T-helper 1 cell treated with Interleukin-12 subunit alpha and Interleukin-12 subunit beta and Interleukin-4 antibody, amounts not matched to agents 30 μg/mL and 1 μg/mL, for 36 hours (primary cell): Measurements from ENCODE around the gene FAM236C.
"Not testable (repeated sequence)": the region's sequence is repeated elsewhere in the genome, so short reads cannot be mapped to it uniquely, and the experiment has no call there.

Experiments
- H3K27ac Mint-ChIP-seq: one replicate; pipeline ENCODE4 v1.8.0; 2021; ENCODE audit warnings: mild to moderate bottlenecking, mixed read lengths
- H3K27me3 Mint-ChIP-seq: one replicate; pipeline ENCODE4 v1.8.0; 2021; ENCODE audit warnings: low read depth, mixed read lengths
- H3K36me3 Mint-ChIP-seq: one replicate; pipeline ENCODE4 v1.8.0; 2021; ENCODE audit warnings: low read depth, mixed read lengths
- H3K4me1 Mint-ChIP-seq: one replicate; pipeline ENCODE4 v1.8.0; 2021; ENCODE audit warnings: low read depth, mixed read lengths
- H3K4me3 Mint-ChIP-seq: one replicate; pipeline ENCODE4 v1.8.0; 2021; ENCODE audit warnings: mild to moderate bottlenecking, moderate library complexity, mixed read lengths
- H3K9me3 Mint-ChIP-seq: one replicate; pipeline ENCODE4 v1.8.0; 2021; ENCODE audit warnings: mixed read lengths

FAM236C gene

DNA sequence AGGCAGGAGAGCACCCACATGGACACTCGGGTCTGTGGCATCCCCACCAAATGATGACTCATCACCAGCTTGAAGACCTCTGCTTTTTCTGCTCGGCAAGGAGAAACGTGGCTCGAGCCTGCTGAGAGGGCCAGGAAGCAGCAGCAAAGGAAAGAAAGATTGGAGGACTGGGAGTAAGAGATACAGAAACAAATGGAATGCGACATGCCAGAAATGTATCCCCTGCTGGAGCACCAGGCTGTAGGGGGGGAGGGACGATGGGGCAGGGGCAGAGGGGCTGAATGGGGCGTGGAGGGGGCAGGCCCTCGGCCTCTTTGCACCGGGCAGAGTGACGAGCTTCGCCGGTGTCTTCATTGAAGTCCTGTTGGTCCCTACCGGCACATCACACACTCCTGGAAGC lies at the start of gene FAM236C:
Gene FAM236C, plus strand, starts transcription at position 301 of the 400 bp plus-strand sequence. CDS start 100 bp downstream, outside the sequence.
- H3K9me3 Mint-ChIP-seq, H3K36me3 Mint-ChIP-seq, H3K4me1 Mint-ChIP-seq, H3K4me3 Mint-ChIP-seq, H3K27ac Mint-ChIP-seq, H3K27me3 Mint-ChIP-seq: not testable (repeated sequence)

DNA sequence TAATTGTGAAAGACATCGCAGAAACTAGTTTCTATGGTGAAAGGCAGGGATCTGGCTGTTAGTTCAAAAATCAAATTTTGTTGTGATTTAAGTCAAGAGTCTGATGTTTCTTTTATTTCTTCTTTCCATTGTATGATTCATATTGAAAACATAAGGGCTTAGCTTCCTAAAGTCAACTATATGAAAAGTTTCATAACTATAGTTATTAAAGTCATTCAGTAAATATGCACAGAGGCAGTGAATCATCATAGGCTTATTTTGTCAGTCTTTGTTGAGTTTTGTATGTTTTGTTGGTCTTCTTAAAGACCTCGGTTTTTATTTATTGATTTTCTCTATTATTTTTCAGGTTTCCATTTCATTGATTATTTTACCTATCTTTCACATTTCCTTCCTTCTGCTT lies 29.5 kb upstream of the FAM236C start:
- H3K4me1 Mint-ChIP-seq, H3K36me3 Mint-ChIP-seq, H3K9me3 Mint-ChIP-seq, H3K4me3 Mint-ChIP-seq, H3K27ac Mint-ChIP-seq, H3K27me3 Mint-ChIP-seq: not testable (repeated sequence)

GRCh38 chrX:72889740-72890139 lies 22.7 kb upstream of the FAM236C start:
- not testable (repeated sequence) for H3K9me3 Mint-ChIP-seq, H3K36me3 Mint-ChIP-seq, H3K27ac Mint-ChIP-seq, H3K27me3 Mint-ChIP-seq, H3K4me1 Mint-ChIP-seq, H3K4me3 Mint-ChIP-seq

DNA sequence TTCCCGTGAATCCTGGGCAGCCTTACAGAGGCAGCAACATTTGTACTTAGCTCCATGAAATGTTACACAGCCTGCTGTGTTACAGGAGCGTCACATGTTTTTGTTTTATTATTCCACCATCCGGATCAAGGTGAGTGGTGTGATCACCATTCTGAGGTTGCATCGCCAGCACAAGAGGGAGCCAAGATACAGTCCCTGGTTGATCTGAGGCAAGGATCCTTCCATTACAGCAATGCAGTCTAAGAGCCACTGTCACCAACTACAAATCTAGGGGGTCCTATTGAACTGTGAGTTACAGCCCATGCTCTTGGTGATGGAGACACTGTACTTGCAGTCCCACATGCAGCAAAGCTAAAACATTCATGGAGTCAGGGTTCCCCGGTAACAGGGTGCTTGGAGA lies 3.7 kb downstream of the FAM236C start:
- H3K27ac Mint-ChIP-seq, H3K9me3 Mint-ChIP-seq, H3K27me3 Mint-ChIP-seq, H3K4me1 Mint-ChIP-seq, H3K36me3 Mint-ChIP-seq, H3K4me3 Mint-ChIP-seq: not testable (repeated sequence)

GRCh38 chrX:72932283-72932682 lies 19.9 kb downstream of the FAM236C start:
- H3K27me3 Mint-ChIP-seq, H3K4me3 Mint-ChIP-seq, H3K9me3 Mint-ChIP-seq, H3K36me3 Mint-ChIP-seq, H3K4me1 Mint-ChIP-seq, H3K27ac Mint-ChIP-seq: not testable (repeated sequence)

DNA sequence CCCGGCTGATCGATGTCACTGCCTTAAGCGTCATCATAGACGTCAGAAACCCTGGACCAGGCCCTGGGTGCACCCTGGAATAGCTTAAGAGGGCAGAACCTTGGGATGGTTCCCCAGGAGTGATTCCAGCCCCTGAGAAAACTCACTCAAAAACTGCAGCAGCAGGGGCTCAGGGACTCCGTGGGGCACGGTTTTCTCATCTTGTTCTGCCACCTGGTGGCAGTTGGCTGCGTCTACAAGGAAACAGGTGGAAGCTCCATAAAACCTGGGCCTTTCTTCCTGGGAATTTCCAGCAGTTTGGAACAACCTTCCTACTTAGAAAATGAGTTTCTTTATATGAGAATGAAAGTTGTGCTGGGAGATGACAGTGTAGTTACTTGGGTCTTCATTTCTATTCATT lies 24.0 kb downstream of the FAM236C start:
- not testable (repeated sequence) for H3K27me3 Mint-ChIP-seq, H3K4me3 Mint-ChIP-seq, H3K27ac Mint-ChIP-seq, H3K4me1 Mint-ChIP-seq, H3K36me3 Mint-ChIP-seq, H3K9me3 Mint-ChIP-seq

GRCh38 chrX:72936882-72937455 lies 24.6 kb downstream of the FAM236C start:
- H3K4me3 Mint-ChIP-seq, H3K36me3 Mint-ChIP-seq, H3K27me3 Mint-ChIP-seq, H3K9me3 Mint-ChIP-seq, H3K27ac Mint-ChIP-seq, H3K4me1 Mint-ChIP-seq: not testable (repeated sequence)

DNA sequence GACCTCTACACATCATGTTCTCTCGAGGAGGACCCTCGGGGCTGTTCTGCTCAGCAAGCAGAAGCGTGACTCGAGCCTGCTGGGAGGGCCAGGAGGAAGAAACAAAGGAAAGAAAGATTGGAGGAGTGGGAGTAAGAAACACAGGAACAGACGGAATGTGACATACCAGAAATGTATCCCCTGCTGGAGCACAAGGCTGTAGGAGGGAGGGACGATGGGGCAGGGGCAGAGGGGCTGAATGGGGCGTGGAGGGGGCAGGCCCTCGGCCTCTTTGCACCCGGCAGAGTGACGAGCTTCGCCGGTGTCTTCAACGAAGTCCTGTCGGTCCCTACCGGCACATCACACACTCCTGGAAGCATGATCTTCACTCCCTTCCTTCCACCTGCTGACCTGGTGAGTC lies 25.5 kb downstream of the FAM236C start, which contains the start of gene FAM236A:
Gene FAM236A, plus strand, starts transcription at position 301 of the 400 bp plus-strand sequence. Its CDS starts 57 bp downstream, at position 358.
- H3K4me1 Mint-ChIP-seq, H3K9me3 Mint-ChIP-seq, H3K4me3 Mint-ChIP-seq, H3K27ac Mint-ChIP-seq, H3K36me3 Mint-ChIP-seq, H3K27me3 Mint-ChIP-seq: not testable (repeated sequence)

DNA sequence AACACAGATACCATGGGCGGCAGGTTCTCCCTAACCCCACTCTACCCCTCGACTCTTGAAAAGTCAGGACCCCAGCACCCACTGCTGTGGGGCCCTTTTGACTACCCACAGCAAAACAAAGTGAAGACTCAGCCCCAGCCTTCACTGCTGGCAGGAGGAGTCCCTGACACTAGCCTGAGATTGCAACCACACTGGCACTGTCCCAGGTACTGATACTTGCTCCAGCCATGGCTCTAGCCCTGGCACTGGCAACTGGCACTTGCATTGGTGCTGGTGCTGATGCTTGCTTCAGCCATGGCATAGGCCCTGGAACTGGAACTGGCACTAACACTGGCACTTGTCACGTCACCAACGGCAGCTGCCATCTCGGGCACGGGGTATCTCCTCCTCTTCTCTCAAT lies 29.9 kb downstream of the FAM236C start:
- H3K9me3 Mint-ChIP-seq, H3K27me3 Mint-ChIP-seq, H3K36me3 Mint-ChIP-seq, H3K4me3 Mint-ChIP-seq, H3K27ac Mint-ChIP-seq, H3K4me1 Mint-ChIP-seq: not testable (repeated sequence)

DNA sequence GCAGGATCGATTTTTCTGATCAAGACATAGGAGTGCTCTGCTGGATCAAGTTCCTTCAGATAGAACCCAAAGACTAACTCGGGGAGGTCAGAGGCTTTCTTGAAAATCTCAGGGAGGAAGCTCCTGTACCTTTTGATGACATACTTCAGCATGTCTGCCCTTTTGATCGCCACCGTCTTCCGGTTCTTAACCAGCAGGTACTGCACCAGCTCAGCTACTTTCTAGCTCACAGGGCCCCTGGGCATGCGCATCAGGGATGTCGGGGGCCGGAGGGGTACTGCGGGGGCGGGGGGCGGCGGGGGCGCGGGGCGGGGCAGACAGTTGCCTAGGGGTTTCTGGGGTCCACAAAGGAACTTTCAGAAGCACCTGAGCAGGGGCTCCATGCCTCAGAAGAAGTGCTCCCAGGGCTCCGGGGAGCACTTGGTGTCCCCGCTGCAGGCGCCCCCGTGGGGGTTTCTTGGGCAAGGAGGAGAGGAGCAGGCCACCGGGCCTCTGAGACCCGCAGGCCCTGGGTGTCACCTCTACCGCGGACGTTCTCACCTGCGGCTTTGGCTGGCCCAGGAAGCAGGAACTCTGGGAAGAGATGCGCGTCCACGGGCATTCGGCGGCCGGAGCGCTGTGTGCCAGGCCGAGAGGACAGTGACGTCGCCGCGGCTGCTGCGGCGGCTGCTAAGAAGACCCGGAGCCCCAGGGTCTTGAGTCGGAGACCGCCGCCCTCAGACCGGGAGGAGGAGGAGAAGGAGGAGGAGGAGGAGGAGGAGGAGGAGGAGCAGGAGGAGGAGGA lies 30.8 kb downstream of the FAM236C start:
- not testable (repeated sequence) for H3K27me3 Mint-ChIP-seq, H3K36me3 Mint-ChIP-seq

DNA sequence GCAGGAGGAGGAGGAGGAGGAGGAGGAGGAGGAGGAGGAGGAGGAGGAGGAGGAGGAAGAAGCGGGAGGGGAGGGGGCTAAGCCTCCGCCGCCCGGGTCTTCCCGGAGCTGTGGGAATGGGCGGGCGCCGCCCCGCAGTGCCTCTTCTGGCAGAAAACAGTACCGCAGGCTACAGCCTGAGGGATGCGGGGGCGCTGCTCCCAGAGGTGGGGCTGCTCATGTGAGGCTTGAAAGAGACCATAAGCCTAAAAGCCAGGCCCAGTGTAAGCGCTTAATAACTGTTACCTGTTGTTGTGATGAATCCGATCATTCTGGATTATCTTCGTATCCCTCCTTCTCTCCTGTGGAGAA lies 31.4 kb downstream of the FAM236C start, which contains the start of gene DMRTC1:
Gene DMRTC1, minus strand, starts transcription at position 19 of the 351 bp plus-strand sequence. CDS start 68,143 bp downstream, outside the sequence.
- H3K4me3 Mint-ChIP-seq, H3K9me3 Mint-ChIP-seq, H3K27ac Mint-ChIP-seq, H3K27me3 Mint-ChIP-seq, H3K4me1 Mint-ChIP-seq, H3K36me3 Mint-ChIP-seq: not testable (repeated sequence)

More for the DNA sequence above, 30.8 kb downstream of the FAM236C start:
- not testable (repeated sequence) for H3K4me3 Mint-ChIP-seq, H3K27ac Mint-ChIP-seq, H3K4me1 Mint-ChIP-seq, H3K9me3 Mint-ChIP-seq

DNA sequence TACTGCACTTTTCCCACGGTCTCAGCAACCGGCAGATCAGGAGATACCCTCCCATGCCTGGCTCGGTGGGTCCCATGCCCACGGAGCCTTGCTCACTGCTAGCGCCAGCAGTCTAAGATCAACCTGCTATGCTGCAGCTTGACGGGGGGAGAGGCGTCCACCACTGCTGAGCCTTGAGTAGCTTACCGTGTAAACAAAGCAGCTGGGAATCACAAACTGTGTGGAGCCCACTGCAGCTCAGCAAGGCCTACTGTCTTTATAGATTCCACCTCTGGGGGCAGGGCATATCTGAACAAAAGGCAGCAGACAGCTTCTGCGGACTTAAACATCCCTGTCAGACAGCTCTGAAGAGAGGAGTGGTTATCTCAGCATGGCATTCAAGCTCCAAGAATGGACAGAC lies 47.6 kb downstream of the FAM236C start:
- not testable (repeated sequence) for H3K4me3 Mint-ChIP-seq, H3K36me3 Mint-ChIP-seq, H3K27me3 Mint-ChIP-seq, H3K9me3 Mint-ChIP-seq, H3K27ac Mint-ChIP-seq, H3K4me1 Mint-ChIP-seq
